NOMO-1 treated with DMSO at 0.1 percent for 48 hours (cell line): ENCODE data around the gene HOTAIR.

ENCODE experiments used
- DNase-seq: peaks from one replicate; lab custom pipeline; 2025; ENCODE audit not compliant: unreplicated experiment; lab: John Stamatoyannopoulos, UW

Gene HOTAIR

GRCh38 chr12:53929527-53929926 lies 45.2 kb downstream of the HOTAIR start:
- no peak for DNase-seq

GRCh38 chr12:53928054-53928835 lies 46.5 kb downstream of the HOTAIR start:
- DNase-seq, result no peak

GRCh38 chr12:53927220-53928029 lies 47.3 kb downstream of the HOTAIR start:
- no peak for DNase-seq

- DNase-seq, result no peak
Observed at GRCh38 chr12:53924521-53925405, 50.0 kb downstream of the HOTAIR start.

GRCh38 chr12:53916788-53917655 lies 57.7 kb downstream of the HOTAIR start:
- no peak for DNase-seq
